NB4 (cell line): ENCODE measurements around the gene TSPAN33.

Source experiments
- CTCF ChIP-seq: IDR thresholded peaks from one replicate; pipeline ENCODE4 v1.5.1; 2012; ENCODE audit warnings: low read depth, low read length
- MAX ChIP-seq: IDR thresholded peaks from 2 replicates; pipeline ENCODE4 v1.6.1; 2011; ENCODE audit warnings: low read depth, low read length
- MYC ChIP-seq: IDR thresholded peaks from 2 replicates; pipeline ENCODE4 v1.6.1; 2011; ENCODE audit warnings: low read depth, low read length
- POLR2A ChIP-seq: IDR thresholded peaks from 2 replicates; pipeline ENCODE4 v1.6.1; 2011; ENCODE audit warnings: mild to moderate bottlenecking; ENCODE audit not compliant: insufficient read length; ENCODE audit errors: extremely low read depth

GRCh38 chr7:129210989-129211312 lies 66.4 kb downstream of the TSPAN33 start:
- no peak for TF ChIP-seq CTCF
- no peak for TF ChIP-seq MYC
- TF ChIP-seq POLR2A = no peak
- no peak for TF ChIP-seq MAX
